ENCODE measurements around the gene PTPRN2.

GRCh38 chr7:158004123-158004490 is 583.5 kb downstream of the PTPRN2 start:
- TF ChIP-seq CTCF (conservative IDR thresholded peaks at IDR 0.05 in 1 of 2, IDR thresholded peaks at IDR 0.05 in 1 of 2; ENCODE audit: low read depth in 1 of 2, low read length in 2 of 2) (no peak), EZH2 (IDR thresholded peaks at IDR 0.05; ENCODE audit: low read length, missing control alignments) (no peak)

Data from fibroblast of lung (primary cell).